OCI-LY3 (cell line): ENCODE results near the gene GPAT3.

Experiments
- H2AFZ ChIP-seq: fragments of 200-600, 300-600 bp; shearing (Covaris generic); 2 replicates; pipeline ENCODE4 v1.6.0; 2014; ENCODE audit warnings: antibody characterized with exemption, low read depth, low read length
- H3K27ac ChIP-seq: fragments of 200-600, 300-600 bp; sonication (generic); 2 replicates; pipeline ENCODE4 v1.5.1; 2014; ENCODE audit warnings: mild to moderate bottlenecking, low read length, moderate library complexity, mixed read lengths
- H3K27me3 ChIP-seq: fragments of 200-600, 300-600 bp; sonication (generic); 2 replicates; pipeline ENCODE4 v1.6.1; 2014; ENCODE audit warnings: low read depth, low read length, mixed read lengths
- H3K36me3 ChIP-seq: fragments of 200-600, 300-600 bp; sonication (generic); replicated peaks from 2 replicates; pipeline ENCODE3; 2014; ENCODE audit warnings: low read depth, low read length, mixed read lengths
- H3K4me1 ChIP-seq: fragments of 300-600, 200-600 bp; sonication (generic); 2 replicates; pipeline ENCODE4 v1.6.1; 2014; ENCODE audit warnings: low read length, mixed read lengths
- H3K4me2 ChIP-seq: fragments of 200-600, 300-600 bp; sonication (generic); 2 replicates; pipeline ENCODE4 v1.6.1; 2014; ENCODE audit warnings: low read length, mixed read lengths
- H3K4me3 ChIP-seq: fragments of 300-600, 200-600 bp; sonication (generic); 2 replicates; pipeline ENCODE4 v1.5.1; 2014; ENCODE audit warnings: antibody characterized with exemption, mild to moderate bottlenecking, low read length, moderate library complexity
- H3K79me2 ChIP-seq: fragments of 300-600, 200-600 bp; shearing (Covaris generic); 2 replicates; pipeline ENCODE4 v1.6.1; 2014; ENCODE audit warnings: mild to moderate bottlenecking, low read length, mixed read lengths
- H3K9ac ChIP-seq: fragments of 300-600, 200-600 bp; shearing (Covaris generic); 2 replicates; pipeline ENCODE4 v1.6.0; 2014; ENCODE audit warnings: mild to moderate bottlenecking, low read length, moderate library complexity
- H3K9me3 ChIP-seq: fragments of 200-600, 300-600 bp; shearing (Covaris generic); 2 replicates; pipeline ENCODE4 v1.6.1; 2014; ENCODE audit warnings: low read length, mixed read lengths; ENCODE audit not compliant: insufficient read depth
- H4K20me1 ChIP-seq: fragments of 200-600, 300-600 bp; sonication (generic); 2 replicates; pipeline ENCODE4 v1.6.1; 2016; ENCODE audit warnings: low read length, mixed read lengths; ENCODE audit not compliant: insufficient read depth
- CTCF ChIP-seq: fragments of 200-600, 300-600 bp; sonication (generic); IDR thresholded peaks from 2 replicates; pipeline ENCODE4 v1.5.1; 2014; ENCODE audit warnings: antibody characterized with exemption, low read length, low read depth
- EZH2phosphoT487 ChIP-seq: fragments of 200-600 bp; shearing (Covaris generic); IDR thresholded peaks from 2 replicates; pipeline ENCODE4 v1.6.1; 2018; ENCODE audit warnings: antibody characterized with exemption, mixed run types, low read depth

The GPAT3 gene

GRCh38 chr4:83516042-83516772 is 19.7 kb upstream of the GPAT3 start:
- Histone ChIP-seq H3K9ac (no peak overlapping the region), H3K27ac (no peak overlapping the region), H3K27me3 (no peaks in the 10 kb centered on the region), H4K20me1 (no peaks in the 10 kb centered on the region), H3K9me3 (no peaks in the 10 kb centered on the region), H3K36me3 (no peaks in the 10 kb centered on the region), H3K4me2 (no peak overlapping the region), H3K4me3 (no peak overlapping the region), H2AFZ (no peak overlapping the region), H3K79me2 (no peaks in the 10 kb centered on the region), H3K4me1 (no peaks in the 10 kb centered on the region)
- TF ChIP-seq CTCF (no peak), EZH2phosphoT487 (no peak)

- Histone ChIP-seq H3K9me3 (peaks cover 11% of the 10 kb centered on the region; the same call in 1 of the 2 replicates), H3K4me2 (no peak overlapping the region), H3K4me1 (no peaks in the 10 kb centered on the region), H3K4me3 (no peak overlapping the region), H3K9ac (no peak overlapping the region), H3K27me3 (no peaks in the 10 kb centered on the region), H2AFZ (no peak overlapping the region), H3K36me3 (no peaks in the 10 kb centered on the region), H4K20me1 (no peaks in the 10 kb centered on the region), H3K79me2 (no peaks in the 10 kb centered on the region), H3K27ac (no peak overlapping the region)
- TF ChIP-seq EZH2phosphoT487: no peak
These were observed 13.7 kb upstream of the GPAT3 start for GRCh38 chr4:83522239-83522638.

- TF ChIP-seq EZH2phosphoT487: no peak
- TF ChIP-seq CTCF: no peak
- Histone ChIP-seq H3K4me1 (no peaks in the 10 kb centered on the region), H3K4me2 (no peak overlapping the region), H3K79me2 (no peaks in the 10 kb centered on the region), H3K27me3 (no peaks in the 10 kb centered on the region), H3K36me3 (peaks cover 4% of the 10 kb centered on the region), H3K4me3 (no peak overlapping the region), H3K9me3 (peaks cover 14% of the 10 kb centered on the region; the same call in 1 of the 2 replicates), H4K20me1 (no peaks in the 10 kb centered on the region), H2AFZ (no peak overlapping the region), H3K27ac (no peak overlapping the region), H3K9ac (no peak overlapping the region)
These were observed 8.2 kb upstream of the GPAT3 start for GRCh38 chr4:83527671-83528070.

- peak overlapping the region; percentile 89 for H3K4me3 ChIP-seq
These were observed 709 bp downstream of the GPAT3 start for GRCh38 chr4:83536362-83537272.

More at GRCh38 chr4:83536362-83537272, 709 bp downstream of the GPAT3 start:
- no peaks in the 10 kb centered on the region for H3K79me2 ChIP-seq
- no peaks in the 10 kb centered on the region for H3K36me3 ChIP-seq
- TF ChIP-seq CTCF (no peak), EZH2phosphoT487 (no peak)
- no peak overlapping the region for H3K27ac ChIP-seq
- peak overlapping the region; percentile 72 for H3K9ac ChIP-seq
- no peaks in the 10 kb centered on the region for H3K9me3 ChIP-seq
- peaks cover 5% of the 10 kb centered on the region for H3K4me1 ChIP-seq
- H4K20me1 ChIP-seq: no peaks in the 10 kb centered on the region
- H3K4me2 ChIP-seq: peak overlapping the region; percentile 81
- peak overlapping the region; percentile 75 for H2AFZ ChIP-seq
- H3K27me3 ChIP-seq: peaks cover 18% of the 10 kb centered on the region
